Spleen (tissue), 7 donors: ENCODE measurements around the gene PDIA2.
"Not testable (repeated sequence)": the region's sequence is repeated elsewhere in the genome, so short reads cannot be mapped to it uniquely, and the experiment has no call there.

Experiments
- POLR2A ChIP-seq, 3 donors: fragments of 450-650 bp; IDR thresholded peaks; one replicate each; pipeline ENCODE4 v1.5.1; 2017; ENCODE audit warnings: antibody characterized with exemption in 3 of 3, mild to moderate bottlenecking in 1 of 3
- POLR2AphosphoS5 ChIP-seq, 3 donors: sonication (generic); formaldehyde crosslinking; IDR thresholded peaks; one replicate each; pipeline ENCODE4 v1.5.1; 2017; ENCODE audit warnings: antibody characterized with exemption in 3 of 3
- TF ChIP-seq, protein P1 (sequence below), 11 experiments: fragments of 200-600 bp in 7 of 11; fragments of 450-650 bp in 4 of 11; sonication (generic) in 4 of 11; IDR thresholded peaks in 8 of 11; conservative IDR thresholded peaks in 3 of 11; 1 replicate in 7 of 11; 2 replicates in 4 of 11; pipeline versions ENCODE4 v1.4.0 to v1.8.0; 2016 to 2021; ENCODE audit warnings: antibody characterized with exemption in 11 of 11, inconsistent platforms in 4 of 11, mild to moderate bottlenecking in 1 of 11
- donor health status: DM: no; HTN: no; CAD: no; lungs with moderate emphysema.
- donor health status: DM: no; HTN: no; CAD: no.
- donor health status: DM: no; HTN: no; CAD: no.

- TF ChIP-seq POLR2AphosphoS5, POLR2A (IDR thresholded peaks at IDR 0.05): not testable (repeated sequence)
- TF ChIP-seq, protein P1, sequence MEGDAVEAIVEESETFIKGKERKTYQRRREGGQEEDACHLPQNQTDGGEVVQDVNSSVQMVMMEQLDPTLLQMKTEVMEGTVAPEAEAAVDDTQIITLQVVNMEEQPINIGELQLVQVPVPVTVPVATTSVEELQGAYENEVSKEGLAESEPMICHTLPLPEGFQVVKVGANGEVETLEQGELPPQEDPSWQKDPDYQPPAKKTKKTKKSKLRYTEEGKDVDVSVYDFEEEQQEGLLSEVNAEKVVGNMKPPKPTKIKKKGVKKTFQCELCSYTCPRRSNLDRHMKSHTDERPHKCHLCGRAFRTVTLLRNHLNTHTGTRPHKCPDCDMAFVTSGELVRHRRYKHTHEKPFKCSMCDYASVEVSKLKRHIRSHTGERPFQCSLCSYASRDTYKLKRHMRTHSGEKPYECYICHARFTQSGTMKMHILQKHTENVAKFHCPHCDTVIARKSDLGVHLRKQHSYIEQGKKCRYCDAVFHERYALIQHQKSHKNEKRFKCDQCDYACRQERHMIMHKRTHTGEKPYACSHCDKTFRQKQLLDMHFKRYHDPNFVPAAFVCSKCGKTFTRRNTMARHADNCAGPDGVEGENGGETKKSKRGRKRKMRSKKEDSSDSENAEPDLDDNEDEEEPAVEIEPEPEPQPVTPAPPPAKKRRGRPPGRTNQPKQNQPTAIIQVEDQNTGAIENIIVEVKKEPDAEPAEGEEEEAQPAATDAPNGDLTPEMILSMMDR (IDR thresholded peaks at IDR 0.05 in 8 of 11, conservative IDR thresholded peaks at IDR 0.05 in 3 of 11) = not testable (repeated sequence)
Observed at GRCh38 chr16:334861-335632, 52.1 kb downstream of the PDIA2 start.
